Amygdala (tissue), 56 donors: ENCODE measurements around the gene TUBA1B.

ENCODE experiments used
- DNase-seq, 56 donors: peaks; one replicate each; lab custom pipeline; 2025; lab: John Stamatoyannopoulos, UW

The TUBA1B gene

DNA sequence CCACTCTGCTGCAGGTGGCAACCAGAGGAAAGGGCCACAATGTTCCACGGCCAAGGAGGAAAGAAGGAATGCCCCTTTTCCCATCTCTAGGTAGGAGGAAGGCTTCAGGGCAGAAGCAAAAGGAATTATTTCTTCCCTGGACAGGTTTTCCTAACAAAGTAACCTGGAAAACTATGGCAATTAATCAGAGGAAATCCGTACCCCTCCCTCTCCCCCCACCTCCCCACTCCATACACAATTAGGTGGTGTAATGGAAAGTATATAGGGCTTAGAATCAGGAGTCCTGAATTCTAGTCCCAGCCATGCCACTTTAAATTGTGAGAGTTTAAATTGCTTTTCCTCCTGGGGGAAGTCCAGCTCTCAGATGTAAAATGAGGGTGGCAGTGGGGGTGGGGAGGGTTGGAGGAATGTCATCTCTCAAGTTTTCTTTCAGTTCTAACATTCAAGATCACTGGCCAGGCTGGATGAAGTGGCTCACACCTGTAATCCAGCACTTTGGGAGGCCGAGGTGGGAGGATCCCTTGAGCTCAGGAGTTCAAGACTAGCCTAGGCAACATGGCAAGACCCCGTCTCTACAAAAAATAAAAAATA, 38.3 kb downstream of the TUBA1B start:
- no peak for DNase-seq

DNA sequence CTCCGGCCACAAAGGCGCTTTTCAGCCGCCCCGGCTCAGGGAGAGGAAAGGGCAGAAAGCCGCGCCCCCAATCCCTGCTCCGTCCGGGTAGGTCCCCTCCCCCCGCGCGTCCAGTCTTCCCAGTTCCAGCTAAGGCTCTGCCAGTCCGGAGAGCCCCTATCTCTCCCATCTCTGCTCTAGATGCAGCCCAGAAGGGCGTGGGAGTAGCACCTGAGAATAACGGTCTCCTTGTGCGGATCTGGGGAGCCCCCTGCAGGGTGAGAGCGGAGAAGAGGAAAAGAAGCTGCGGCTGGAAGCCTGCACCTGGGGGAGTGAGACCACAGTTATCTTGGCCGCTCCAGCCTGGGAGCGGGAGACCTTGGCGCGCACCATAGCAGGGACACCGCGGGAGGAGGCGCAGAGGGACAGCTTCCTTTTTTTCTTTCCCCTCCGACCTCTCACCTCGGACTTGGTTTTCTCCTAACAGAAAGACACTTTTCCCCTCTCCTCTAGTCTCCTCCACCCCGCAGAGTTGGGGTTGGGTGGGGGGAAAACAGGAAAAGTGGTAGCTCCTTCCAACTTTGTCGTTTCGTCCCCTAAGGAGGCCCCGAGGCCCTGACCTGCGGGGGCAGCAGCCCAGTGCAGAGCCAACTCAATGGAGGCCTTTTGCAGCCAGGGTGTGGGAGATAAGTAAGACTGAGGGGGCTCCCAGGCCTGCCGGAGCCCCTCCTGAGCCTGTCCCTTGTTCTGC, 38.9 kb downstream of the TUBA1B start:
- peak in 26 of 56 donors; percentile 25 to 73 (median 46) for DNase-seq

DNA sequence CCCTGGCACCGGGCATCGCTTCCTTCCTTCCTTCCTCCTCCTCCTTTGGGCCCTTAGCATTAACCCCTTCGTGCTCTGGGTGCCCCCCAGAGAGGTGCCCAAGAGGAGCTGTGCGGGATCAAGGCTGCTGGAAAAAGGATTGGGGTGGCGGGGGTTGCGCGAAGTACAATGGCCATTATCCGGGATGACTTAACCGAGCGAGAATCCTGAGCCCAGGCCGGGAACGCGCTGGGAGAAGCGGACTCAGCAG, 39.4 kb downstream of the TUBA1B start:
- DNase-seq = peak in 2 of 56 donors; percentile 41 to 58

DNA sequence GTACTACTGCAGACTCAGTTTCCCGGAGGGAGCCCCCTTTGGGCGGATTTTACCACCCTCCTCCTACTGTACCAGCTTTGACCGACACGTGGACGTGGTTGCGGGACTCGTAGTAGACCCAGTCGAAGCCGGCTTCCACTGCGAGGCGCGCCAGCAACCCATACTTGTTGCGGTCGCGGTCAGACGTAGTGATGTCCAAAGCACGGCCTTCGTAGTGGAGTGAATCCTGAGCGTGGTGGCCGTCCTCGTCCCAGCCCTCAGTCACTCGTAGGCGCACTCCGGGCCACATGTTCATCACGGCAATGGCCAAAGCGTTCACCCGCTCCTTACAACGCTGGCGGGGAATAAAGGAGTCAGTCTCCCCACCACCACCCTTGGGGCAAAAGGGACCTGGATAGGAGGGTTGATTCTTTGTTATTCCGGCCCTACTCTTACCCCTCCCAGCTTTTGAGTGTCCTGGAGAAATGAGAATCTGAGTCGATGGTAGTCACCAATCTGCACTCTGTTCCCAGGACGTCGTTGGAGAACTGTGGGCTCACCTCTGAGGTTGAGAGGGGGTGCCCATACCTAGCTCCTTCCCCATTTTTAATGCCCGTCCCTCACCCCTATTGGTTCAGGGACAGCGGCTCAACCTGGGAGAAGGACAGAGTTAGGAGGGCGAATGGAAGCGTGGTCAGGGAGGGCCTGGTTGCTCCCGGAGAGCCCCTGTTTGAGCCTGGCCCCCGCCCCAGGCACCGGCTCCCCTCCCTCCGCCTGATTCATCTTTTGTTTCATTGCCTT, 39.9 kb downstream of the TUBA1B start:
- no peak for DNase-seq

DNA sequence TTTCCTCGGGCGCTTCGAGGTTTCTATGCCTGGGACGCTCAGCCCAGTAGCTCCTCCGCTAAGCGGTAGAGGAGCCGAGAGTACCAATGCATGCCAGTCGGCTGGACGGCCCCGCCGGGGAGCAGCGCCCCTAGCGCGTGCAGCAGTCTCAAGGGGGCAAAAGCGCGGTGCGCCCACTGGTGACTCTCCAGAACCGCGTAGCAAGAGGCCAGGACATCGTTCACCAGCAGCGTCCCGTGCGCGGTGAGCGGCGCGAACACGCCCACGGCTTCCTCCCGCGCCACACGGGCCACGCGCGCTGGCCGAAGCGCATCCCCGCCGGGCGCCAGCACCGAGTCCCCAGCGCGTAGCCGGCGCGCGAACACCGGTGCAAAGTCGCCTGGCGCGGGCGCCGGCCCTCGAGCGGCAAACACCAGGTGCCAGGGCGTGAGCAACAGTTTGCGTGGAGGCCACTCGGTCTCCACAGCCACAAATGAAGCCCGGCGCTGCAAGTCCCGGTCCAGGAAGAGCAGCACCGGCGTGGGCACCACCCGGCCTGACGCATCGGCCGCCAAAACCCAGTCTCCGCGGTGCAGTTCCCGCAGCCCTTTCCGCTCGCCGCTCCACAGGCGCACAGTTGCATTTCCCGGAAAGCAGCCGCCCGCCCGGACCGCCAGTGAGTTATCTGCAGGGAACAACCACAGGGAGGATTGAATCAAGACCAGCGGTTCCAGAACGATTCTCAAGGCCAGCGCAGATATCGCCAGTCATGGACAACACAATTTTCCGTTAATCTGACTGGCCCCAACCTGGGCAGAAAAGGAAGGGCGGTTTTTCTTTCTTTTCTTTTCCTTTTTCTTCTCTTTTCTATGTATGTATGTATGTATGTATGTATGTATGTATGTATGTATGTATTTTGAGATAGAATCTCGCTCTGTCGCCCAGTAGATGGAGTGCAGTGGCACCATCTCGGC, 41.1 kb downstream of the TUBA1B start:
- DNase-seq = peak in 19 of 56 donors; percentile 11 to 49 (median 22)

DNA sequence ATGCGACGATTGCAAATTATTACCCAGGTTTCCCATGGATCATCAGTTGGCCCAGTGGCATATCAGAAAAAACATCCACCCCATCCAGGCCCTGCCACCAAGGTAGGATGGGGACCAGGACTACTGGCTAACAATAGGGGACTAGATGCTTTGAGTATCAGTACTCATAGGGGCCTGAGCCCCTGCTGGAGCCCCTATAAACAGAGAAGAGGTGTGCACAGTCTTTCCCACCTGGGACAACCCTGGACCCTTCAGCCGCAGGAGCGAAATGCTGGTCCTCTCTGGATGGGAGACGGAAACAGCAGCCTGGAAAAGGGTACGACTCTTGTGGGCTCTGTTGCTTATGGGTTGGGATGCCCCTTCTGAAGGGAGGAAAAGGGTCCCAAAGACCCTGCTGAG, 42.3 kb downstream of the TUBA1B start:
- no peak for DNase-seq

DNA sequence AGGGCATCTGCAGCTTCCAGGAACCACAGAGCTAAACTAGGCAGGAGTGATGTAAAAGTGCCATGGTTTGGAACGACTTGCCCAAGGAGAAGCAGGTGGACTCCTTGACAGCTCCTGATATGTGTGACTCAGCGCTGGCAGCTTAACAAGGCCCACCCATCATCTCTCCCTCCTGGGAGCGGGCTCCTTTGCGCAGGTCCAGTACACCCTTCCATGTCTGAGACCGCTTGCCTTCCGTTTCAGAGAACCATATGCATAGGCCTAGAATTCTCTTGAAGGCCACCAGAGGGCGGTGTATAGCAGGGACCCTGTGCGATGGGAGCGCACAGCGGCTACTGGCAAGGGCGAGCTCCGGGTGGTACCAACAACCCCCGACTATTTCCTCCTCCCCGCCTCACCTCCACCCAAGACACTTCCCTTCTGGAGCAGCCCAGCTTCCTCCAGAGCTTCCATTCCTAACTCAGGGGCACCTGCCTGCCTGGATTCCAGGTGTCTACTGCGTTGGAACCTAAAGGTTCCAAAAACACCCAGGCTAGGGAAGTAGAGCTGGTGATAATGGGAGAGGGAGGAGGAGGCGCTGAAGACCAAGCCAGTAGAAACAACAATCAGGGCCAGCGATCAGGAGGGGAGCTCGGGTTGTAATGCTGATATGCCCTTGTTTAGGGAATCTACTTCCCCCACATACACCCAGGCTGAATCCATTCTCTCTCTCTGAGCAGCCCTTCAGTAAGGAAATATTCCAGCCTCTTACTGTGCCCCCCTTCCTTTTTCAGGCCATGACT, 42.9 kb downstream of the TUBA1B start:
- DNase-seq = peak in 54 of 56 donors; percentile 20 to 87 (median 68)

DNA sequence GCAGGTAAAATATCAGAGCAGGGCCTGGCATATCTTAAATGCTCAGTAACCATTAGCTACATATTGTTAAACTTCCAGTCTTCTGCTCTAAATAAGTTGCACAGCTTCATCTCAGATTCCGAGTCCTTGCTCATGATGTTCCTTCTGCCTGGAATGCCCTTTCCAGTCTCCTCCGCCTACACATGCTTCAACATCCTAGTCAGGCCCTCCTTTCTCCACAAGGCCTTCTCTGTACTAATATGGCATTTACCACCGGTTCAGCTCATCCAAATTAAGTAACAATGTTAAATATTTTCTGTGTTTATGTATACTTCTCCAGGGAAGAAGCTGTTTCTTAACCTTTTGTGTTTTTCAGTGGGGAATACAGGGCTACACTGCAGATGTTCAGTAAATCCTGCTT, 45.1 kb downstream of the TUBA1B start:
- no peak for DNase-seq

DNA sequence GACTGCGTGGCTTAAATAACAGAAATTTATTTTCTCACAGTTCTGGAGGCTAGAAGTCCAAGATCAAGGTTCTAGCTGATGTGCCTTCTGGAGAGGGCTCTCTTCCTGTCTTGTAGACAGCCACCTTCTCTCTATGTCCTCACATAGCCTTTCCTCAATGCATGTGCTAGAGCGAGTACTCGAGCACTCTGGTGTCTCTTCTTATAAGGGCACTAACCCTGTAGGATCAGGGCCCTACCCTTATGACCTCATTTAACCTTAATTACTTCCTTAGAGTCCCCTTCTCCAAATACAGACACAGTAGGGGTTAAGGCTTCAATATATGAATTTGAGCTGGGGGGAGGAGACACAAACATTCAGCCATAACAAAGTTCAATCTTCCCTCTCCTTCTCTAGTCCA, 46.8 kb downstream of the TUBA1B start:
- DNase-seq = no peak

DNA sequence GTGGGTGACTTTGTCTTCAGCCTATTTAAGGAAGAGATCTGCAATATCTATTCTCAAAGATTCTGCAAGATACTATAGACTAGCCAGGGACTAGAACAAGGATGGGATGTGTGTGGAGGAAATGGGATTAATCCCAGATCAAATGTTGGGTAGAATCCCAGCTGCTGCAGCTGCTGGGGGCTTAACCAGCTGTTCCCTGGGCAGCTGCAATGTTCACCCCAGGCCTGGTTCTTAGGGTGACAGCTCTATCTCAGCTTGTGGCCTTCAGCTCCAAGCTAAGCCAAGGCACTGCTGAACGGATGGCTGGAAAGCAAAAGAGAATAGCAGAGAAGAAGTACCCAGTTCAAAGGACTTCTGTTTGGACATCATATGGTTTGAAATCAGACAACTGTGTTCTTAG, 51.4 kb downstream of the TUBA1B start:
- DNase-seq = no peak
